HG03175 (cell line): Measurements from ENCODE around the gene FOSL2.

Experiments
- ATAC-seq: cut with Tn5 transposase; IDR thresholded peaks from one replicate; pipeline ENCODE4 v1.9.1; 2021; ENCODE audit warnings: mild to moderate bottlenecking, moderate library complexity; ENCODE audit not compliant: unreplicated experiment

FOSL2 gene

GRCh38 chr2:28374331-28374730 is 18.3 kb upstream of the FOSL2 start:
- no peak for ATAC-seq

DNA sequence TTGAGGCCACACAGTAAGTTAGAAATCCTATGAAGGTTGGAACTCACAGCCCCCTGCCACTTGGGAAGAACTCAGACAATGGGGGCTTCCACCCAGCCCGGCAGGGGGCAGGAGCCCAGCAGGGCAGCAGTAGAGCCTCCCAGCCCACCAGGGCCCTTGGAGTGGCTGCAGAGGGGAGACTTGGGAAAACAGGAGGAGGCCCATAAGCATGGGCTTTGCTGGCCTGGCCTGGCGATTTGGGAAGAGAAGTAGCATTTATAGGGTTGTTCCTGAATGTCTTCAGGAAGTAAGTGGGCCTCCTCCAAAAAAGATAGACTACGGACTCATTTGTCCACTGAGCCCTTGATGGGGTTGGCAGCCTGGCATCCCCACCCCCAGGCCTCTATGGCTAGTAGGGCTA is 17.4 kb upstream of the FOSL2 start:
- ATAC-seq: no peak

DNA sequence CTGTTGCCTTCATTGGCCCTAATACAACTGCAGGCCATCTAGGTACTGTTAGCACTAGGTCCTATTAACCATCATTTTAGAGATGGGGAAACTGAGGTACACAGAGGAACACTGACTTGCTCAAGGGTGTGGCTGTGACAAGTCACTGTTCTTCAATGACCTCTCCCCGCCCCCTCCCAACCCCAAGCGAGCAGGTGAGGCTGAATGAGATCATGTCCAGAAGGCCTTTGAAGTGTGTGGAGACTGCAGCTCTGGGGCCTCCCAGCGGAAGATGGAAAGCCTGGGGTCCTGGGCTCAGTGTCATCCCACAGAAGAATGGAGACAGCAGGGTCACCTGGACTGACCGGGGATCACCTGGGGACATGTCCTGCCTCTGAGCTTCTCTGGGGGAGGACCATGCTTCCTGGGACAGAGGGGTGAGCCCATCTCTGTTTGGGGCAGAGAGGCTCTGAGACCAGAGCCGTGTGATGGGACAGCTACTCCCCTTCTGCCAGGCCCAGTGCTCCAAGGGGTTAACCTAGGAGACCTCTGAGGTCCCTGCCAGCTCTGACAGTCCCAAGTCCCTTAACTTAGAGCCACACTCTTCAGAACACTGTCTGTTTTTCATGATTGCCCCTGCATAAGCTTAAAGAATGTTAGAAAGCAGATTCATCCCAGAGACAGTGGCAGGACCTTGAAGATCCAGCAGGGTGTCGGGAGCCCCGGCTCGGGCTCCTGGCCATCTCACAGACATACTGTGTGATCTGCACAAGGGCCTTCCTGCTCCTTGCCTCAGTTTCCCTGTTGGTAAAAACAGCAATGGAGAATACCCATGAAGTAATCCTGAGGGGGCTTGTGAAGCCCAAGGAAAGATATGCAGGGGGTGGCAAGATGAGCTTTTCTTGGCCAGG is 16.7 kb upstream of the FOSL2 start:
- no peak for ATAC-seq

DNA sequence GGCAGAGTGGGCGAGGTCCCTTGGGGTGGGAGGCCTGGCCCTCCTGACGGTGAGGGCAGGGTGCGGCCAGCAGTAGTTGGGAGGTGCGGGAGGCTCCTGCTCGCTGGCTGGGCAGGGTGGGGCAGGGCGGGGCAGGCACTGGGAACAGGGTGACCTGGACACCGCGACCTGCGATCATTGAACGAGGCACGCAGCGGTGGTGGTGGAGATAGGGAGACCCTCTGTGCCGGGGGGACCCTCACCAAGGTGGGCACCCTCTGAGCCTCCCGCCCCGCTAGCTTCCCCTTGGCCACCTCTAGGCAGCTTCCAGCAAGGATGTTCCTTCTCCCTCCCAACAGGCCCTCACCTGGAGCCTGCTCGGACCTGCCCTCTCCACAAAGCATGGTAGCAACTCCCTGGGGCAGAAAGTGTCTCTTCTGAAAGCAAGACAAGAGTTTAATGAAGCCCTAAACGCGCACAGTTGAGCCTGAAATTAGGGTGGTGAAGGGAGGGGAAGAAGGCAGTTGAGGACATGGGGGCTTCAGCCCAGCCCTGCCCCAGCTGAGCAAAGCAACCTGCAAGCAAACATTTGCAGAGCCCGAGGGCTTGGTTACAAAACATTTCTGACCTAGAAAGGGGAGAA is 15.4 kb upstream of the FOSL2 start:
- no peak for ATAC-seq

GRCh38 chr2:28377984-28378678 is 14.5 kb upstream of the FOSL2 start:
- ATAC-seq: no peak

GRCh38 chr2:28378679-28379584 is 13.7 kb upstream of the FOSL2 start:
- ATAC-seq: no peak

GRCh38 chr2:28380219-28380618 is 12.4 kb upstream of the FOSL2 start:
- ATAC-seq: no peak

DNA sequence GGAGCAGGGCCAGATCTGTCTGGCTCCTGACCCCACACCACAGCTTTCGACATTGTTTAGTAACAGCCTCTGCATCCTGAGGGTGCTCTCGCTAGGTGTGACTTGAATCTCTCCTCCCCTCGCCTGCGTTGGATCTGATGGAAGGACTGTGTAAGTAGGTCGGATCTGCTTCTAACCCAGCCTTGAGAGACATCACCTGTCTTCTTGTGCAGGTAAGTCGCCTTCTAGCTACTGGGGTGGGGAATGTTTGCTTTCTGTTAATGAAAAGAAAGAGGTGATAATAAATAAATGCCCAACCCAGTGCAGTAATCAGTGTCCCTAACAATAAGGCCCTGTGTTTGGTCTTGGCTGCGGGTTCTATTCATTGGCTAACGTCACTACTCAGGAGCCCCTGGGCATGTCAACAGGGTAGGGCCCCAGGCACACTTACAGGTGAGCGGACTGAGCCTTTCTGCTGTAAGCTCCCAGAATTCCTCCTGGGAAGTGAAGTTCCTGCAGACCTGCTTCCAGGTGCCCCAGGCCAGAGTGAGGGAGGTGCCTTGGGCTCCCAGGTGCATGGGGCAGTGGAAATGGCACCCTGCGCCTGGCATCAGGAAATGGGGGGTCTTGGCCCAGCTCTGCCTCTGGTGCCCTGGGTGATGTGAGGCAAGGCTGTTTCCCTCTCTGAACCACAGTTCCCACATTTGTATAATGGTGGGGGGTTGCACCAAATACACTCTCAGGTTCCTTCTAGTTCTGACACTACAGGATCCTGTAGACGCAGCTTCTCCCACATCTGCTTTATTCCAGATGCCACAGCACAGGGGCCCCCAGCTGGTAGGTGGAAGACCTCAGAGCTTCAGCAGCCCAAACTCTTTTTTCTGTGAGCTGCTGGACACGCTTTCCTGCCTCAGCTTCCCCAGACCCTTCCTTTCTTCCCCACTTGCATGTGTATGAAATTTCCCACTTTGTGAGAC is 11.2 kb upstream of the FOSL2 start:
- ATAC-seq: no peak

DNA sequence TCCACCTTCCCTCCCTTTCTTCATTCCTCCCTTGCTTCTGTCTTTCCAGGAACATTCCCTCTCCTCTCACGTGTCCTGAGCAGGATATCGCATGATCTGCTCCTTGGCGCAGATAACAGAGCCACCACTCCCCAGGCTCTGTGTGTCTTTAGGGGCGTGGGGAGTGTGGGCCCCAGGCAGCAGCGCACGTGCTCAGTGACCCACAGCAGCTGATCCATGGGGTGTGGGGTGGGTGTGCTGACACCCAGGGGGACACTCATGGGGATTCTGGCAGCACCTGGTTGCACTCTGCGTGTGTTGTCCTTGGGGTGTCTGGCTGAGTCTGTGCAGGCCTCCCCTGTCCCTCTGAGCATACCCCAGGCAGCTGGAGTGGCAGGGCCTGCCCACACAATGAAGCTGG is 9.9 kb upstream of the FOSL2 start:
- ATAC-seq: no peak

DNA sequence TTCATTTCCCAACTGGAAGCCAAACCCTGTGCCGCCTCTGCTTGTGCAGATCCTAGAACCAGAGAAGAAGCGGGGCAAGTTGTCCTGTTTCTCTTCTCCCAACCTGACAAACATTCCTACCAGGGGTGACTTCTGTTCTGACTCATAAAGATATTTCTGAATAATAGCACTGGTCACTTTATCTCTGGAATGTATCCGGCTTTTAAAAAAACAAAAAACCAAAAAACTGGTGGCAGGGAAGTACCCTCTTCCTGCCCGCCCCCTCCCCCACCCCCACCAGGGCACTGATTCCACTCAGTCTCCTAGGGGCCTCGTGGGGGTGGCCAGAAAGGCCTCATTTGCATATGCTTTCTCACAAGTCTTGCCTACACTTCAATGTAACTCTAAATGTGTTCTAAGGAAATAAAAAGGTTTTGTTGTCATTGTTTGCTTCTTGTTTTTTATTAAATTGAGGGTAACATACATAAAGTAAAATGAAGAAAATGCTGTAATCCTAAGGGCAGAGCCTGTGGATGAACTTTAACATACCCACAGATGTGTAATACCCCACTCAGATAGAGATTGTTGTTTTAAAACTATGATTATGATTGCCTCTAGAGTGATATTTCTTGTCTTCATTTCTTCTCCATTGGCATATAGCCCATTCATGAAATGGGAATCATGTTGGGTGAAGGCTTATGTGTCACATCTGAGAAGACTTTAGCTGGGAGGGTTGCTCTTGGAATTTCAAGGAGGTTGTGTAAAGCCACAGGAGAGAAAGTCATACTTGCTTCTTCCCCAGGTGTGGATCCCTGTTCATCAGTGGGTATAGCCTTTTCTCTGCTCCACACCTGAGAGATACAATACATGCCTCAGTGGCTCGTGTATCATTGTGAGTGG is 5.3 kb upstream of the FOSL2 start:
- no peak for ATAC-seq

DNA sequence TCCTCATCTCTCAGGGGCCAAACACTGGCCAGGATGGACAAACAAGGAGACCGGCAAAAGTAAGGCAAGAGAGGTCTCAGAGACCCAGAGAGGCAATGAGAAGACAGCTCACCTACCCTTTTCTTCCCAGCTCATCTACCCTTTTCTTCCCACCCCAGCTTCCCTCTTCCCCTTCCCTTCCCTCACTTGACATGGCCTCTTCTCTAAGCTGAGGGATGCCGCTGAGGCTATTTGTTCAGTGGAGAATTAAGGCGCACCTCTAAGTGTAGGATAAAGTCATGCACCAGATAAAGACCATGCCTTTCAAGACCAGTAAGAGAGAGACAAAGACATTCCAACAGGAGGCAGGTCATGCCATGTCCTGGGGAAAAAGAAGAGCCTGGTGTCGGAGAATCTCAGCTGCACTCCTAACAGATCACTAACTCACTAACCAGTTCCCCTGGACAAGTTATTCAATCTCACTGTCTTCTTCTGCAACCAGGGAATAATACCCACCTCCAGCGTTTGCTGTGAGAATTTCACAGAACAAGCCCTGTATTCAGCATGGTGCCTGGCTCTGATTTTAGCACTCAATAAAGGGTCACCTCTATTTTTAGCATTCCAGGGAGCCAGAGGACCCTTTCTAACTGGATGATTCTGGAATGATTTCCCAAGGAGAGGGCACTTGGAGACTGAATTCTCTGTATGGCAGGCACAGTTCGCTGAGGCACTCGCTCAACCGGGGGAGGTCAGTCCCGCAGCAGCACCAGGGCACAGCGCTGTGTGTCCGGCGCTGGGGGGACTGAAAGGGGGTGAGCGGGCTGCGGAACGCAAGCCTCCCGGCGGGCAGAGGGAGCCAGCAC is 3.0 kb upstream of the FOSL2 start:
- no peak for ATAC-seq

- no peak for ATAC-seq
These were observed 2.4 kb upstream of the FOSL2 start for GRCh38 chr2:28390241-28390745.

DNA sequence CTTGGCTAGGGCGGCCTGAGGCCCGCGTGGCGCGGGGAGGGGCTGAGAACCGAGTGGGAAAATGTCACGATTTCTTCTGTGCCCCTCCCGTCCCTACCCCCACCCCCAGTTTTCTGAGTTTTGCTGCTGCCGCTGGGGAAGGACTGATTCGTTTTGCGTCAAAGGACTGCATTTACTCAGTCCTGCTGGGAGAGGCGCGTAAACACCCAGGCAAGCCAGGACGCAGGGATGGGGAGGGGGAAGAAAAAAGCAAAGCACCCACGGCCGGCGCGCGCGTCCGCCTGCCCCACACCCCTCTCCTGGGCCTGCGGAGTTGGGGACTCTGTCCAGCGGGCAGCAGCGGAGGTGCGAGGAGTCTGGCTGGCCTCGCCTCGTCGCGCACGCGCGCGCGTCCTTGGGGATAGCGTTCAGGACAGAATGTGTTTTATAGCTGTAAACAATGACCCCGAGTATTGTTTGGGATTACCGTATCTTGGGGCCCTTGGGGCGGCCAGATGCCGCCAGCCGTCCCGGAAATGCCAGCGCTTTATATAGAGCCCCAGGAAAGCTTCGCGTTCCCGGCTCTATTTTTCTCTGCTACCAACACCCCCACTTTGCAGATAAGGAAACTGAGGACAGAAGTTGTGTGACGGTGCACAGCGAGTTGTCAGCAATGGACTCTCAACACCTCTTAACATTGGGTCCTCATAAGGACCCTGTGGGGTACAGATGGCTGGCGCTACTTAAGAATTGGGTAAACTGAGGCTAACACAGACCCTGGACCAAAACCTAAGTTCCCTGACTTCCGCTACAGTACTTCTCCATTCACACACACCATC is 1.7 kb upstream of the FOSL2 start:
- no peak for ATAC-seq

DNA sequence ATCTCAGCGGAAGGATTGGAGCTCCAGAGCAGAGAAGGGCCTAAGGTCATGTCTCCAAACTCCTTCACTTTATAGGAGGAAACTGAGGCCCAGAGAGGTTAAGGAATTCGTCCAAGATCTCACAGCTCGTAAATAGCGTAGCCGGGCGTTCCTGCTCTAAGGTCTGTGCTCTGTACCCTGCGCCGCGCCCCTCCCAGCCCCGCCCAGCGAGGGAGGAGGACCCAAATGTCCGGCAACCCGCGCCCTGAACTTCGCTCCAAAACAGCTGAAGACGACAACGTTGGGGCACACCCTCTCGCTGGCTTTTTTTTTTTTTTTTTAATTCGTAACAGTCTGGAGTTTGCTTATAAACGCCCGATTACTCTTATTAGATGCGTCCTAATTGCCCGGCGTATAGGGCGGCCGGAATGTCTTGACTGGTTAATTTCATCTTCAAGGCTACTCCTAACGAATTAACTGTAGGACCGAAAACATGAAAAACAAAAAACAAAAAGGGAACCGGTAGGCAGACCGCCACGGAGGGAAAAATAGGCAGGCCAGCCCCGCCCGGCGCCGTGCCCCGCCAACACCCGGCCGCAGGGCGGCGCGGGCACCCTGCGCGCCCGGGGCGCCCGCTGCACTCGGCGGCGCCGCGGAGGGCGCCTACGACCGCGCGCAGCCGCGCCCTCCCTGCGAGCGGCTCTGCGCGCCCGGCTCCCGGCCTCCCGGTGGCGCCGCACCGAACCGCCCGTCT is 928 bp upstream of the FOSL2 start:
- ATAC-seq: peak; percentile 33

- ATAC-seq: peak; percentile 18
These were observed 617 bp downstream of the FOSL2 start for GRCh38 chr2:28393114-28393836.
